ENCODE results near the gene OSBPL7.

OSBPL7 gene

GRCh38 chr17:47840742-47841487 is 19.3 kb upstream of the OSBPL7 start, which contains the start of gene SCRN2:
Gene SCRN2, minus strand, starts transcription at chr17:47841273. Its CDS starts 430 bp downstream, at chr17:47840843.
- peak within 1 kb of the TSS; percentile 79 for H3K27ac ChIP-seq
- TF ChIP-seq CTCF (conservative IDR thresholded peaks at IDR 0.05): peak; percentile 99

- no peak for TF ChIP-seq CTCF (conservative IDR thresholded peaks at IDR 0.05)
- peak overlapping the region; percentile 79; the same call in 1 of the 2 replicates for H3K27ac ChIP-seq
Measured at GRCh38 chr17:47840001-47840741, 18.6 kb upstream of the OSBPL7 start.

DNA sequence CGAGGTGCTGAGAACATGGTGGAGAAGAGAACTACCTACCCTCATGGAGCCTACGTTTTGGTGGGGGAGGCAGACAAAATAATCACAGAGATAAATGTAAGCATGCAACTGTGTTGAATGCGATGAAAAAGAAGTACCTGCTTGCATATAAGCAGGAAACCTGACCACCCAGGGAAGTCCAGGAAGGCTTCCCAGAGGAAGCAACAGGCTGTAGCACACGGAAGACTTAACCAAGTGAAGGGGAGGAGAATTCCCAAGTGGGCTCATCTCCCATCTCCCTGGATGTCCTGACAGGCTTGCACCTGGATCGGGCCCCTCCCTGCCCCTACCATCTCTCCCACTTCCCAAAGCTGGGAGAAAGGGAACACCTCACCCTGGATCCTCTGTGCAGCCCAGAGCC is 17.5 kb upstream of the OSBPL7 start:
- no peak for TF ChIP-seq CTCF (conservative IDR thresholded peaks at IDR 0.05)
- no peak overlapping the region for H3K27ac ChIP-seq

- H3K27ac ChIP-seq: no peak overlapping the region
- TF ChIP-seq CTCF (conservative IDR thresholded peaks at IDR 0.05): no peak
Measured at GRCh38 chr17:47838636-47839035, 17.0 kb upstream of the OSBPL7 start.

DNA sequence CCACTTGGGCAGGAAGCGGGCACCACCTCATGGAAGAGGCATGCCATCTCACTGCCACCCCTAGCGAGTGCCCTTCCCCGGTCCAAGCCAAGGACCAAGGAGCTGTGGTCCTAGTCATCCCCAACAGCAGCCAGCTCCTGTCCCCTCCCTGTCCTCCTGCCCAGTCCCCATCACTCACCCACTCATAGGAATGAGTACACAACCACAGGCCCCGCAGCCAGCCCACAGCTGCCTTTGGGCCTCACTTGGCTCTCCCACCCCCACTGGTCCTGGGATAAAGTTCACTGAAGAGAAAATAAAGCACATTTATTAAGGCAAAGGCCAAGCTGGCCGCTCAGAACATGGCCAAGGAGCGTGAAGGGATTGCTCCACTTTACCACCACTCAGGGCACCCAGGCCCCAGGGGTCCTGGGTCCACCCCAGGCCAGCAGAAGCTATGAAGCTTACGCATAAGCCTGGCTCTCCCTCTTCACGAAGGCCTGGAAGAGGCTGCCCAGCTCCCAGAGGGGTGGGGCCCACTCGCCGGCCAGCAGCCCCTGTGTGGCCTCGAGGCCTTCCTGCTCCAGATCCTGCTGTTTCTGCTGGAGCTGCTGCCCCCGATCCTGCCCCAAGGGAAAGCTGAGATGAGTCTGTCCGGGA is 15.9 kb upstream of the OSBPL7 start:
- no peak for TF ChIP-seq CTCF (conservative IDR thresholded peaks at IDR 0.05)
- H3K27ac ChIP-seq: no peak overlapping the region

DNA sequence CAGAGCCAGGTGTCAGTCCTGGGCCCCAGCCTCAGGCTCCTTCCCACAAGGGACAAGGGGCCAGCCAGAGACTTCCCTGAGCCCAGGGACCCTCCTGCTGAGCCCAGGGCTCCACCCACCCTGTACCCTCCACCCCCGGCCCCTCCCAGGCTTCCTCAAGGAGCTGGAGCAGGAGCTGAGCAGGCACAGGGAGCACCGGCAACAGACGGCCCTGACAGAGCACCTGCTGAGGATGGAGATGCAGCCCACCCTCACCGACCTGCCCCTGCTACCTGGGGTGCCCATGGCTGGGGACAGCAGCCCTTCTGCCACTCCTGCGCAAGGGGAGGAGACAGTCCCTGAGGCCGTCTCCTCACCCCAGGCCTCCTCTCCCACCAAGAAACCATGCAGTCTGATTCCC is 15.0 kb upstream of the OSBPL7 start:
- no peak overlapping the region for H3K27ac ChIP-seq
- no peak for TF ChIP-seq CTCF (conservative IDR thresholded peaks at IDR 0.05)

DNA sequence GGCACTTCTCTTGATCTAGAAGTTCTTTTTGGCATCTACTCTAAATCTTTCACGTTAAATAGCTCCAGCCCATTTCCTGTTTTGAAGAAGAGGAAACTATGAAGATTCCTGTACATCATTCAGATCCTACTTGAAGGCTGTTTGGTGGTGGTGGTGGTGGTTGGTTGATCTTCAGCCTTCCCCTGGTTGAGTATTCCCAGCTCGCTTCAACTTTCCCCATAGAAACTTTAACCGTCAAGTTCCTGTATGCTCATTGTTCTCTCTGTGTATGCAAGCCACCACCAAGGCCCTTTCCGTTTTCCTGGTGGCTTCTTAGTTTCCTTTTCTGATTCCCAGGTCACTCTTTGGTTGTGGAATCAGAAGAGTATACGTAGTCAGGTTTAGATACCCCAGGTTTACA is 13.2 kb upstream of the OSBPL7 start:
- no peak for TF ChIP-seq CTCF (conservative IDR thresholded peaks at IDR 0.05)
- no peak overlapping the region for H3K27ac ChIP-seq

All from VCaP (cell line).